Hematopoietic multipotent progenitor cell treated with erythropoietin and hydrocortisone succinate and interleukin-3 and kit ligand, for 8 days (in vitro differentiated cells): Measurements from ENCODE around the gene C8G.
A peak's percentile ranks its signal among the peaks of the same experiment; 100 is the strongest.

ENCODE experiments used
- DNase-seq: peaks from one replicate; pipeline ENCODE4 v3.0.0-alpha.2; 2015

C8G gene

GRCh38 chr9:136944519-136945332 lies at the start of gene C8G, which contains the start of gene FBXW5:
Gene C8G (plus strand): TSS chr9:136945243. CDS start chr9:136945321, 78 bp downstream.
Gene FBXW5 (minus strand): TSS chr9:136944738. CDS start chr9:136944083, 655 bp downstream.
- DNase-seq, result peak; percentile 94

GRCh38 chr9:136896027-136896426 lies 49.0 kb upstream of the C8G start:
- DNase-seq, result no peak

- no peak for DNase-seq
Observed at GRCh38 chr9:136898483-136899100, 46.5 kb upstream of the C8G start.

GRCh38 chr9:136899196-136899595 lies 45.8 kb upstream of the C8G start:
- no peak for DNase-seq

GRCh38 chr9:136900556-136900955 lies 44.5 kb upstream of the C8G start:
- DNase-seq, result no peak

- no peak for DNase-seq
Observed at GRCh38 chr9:136900988-136901515, 44.0 kb upstream of the C8G start.

- no peak for DNase-seq
Observed at GRCh38 chr9:136901516-136902258, 43.4 kb upstream of the C8G start.

GRCh38 chr9:136902259-136902821 lies 42.7 kb upstream of the C8G start:
- no peak for DNase-seq

- no peak for DNase-seq
Observed at GRCh38 chr9:136903041-136903554, 41.9 kb upstream of the C8G start.

GRCh38 chr9:136906266-136906665 lies 38.8 kb upstream of the C8G start:
- DNase-seq, result no peak

GRCh38 chr9:136907011-136907914 lies 37.8 kb upstream of the C8G start:
- DNase-seq, result no peak

- no peak for DNase-seq
Observed at GRCh38 chr9:136910197-136910900, 34.7 kb upstream of the C8G start.

GRCh38 chr9:136910901-136911245 lies 34.2 kb upstream of the C8G start:
- no peak for DNase-seq

GRCh38 chr9:136913701-136914438 lies 31.2 kb upstream of the C8G start:
- DNase-seq, result no peak

GRCh38 chr9:136915632-136916329 lies 29.3 kb upstream of the C8G start:
- no peak for DNase-seq

GRCh38 chr9:136916330-136917184 lies 28.5 kb upstream of the C8G start:
- DNase-seq, result no peak

- DNase-seq, result no peak
Observed at GRCh38 chr9:136917902-136918301, 27.1 kb upstream of the C8G start.

- no peak for DNase-seq
Observed at GRCh38 chr9:136920069-136920468, 25.0 kb upstream of the C8G start.

- no peak for DNase-seq
Observed at GRCh38 chr9:136920734-136921231, 24.3 kb upstream of the C8G start.
